LNCAP (cell line): Measurements from ENCODE around the gene MED10.

Experiments
- TF ChIP-seq, protein P1 (sequence below): fragments of 450-650 bp; IDR thresholded peaks from 2 replicates; pipeline ENCODE4 v1.5.1; 2017; ENCODE audit warnings: mild to moderate bottlenecking

Gene MED10

DNA sequence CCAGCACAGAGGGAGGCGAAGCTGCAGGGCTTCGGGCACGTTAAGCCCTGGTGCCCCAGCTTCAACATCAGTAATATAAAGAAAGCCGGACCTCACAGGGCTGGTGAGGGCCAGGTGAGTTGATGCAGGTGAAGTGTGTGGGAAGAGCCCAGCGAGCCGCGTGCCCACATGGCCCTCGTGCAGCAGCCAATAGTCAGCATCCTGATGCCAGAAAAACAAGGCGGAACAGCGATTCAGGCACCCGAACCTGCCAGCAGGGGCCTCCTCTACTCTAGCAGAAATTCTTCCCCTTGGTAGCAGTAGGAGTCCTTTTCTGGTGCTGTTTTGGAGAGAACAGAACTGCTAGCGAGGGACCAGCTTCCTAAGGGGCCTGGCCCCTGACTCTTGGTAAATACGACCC is 7.8 kb downstream of the MED10 start:
- TF ChIP-seq, protein P1, sequence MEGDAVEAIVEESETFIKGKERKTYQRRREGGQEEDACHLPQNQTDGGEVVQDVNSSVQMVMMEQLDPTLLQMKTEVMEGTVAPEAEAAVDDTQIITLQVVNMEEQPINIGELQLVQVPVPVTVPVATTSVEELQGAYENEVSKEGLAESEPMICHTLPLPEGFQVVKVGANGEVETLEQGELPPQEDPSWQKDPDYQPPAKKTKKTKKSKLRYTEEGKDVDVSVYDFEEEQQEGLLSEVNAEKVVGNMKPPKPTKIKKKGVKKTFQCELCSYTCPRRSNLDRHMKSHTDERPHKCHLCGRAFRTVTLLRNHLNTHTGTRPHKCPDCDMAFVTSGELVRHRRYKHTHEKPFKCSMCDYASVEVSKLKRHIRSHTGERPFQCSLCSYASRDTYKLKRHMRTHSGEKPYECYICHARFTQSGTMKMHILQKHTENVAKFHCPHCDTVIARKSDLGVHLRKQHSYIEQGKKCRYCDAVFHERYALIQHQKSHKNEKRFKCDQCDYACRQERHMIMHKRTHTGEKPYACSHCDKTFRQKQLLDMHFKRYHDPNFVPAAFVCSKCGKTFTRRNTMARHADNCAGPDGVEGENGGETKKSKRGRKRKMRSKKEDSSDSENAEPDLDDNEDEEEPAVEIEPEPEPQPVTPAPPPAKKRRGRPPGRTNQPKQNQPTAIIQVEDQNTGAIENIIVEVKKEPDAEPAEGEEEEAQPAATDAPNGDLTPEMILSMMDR: no peak

DNA sequence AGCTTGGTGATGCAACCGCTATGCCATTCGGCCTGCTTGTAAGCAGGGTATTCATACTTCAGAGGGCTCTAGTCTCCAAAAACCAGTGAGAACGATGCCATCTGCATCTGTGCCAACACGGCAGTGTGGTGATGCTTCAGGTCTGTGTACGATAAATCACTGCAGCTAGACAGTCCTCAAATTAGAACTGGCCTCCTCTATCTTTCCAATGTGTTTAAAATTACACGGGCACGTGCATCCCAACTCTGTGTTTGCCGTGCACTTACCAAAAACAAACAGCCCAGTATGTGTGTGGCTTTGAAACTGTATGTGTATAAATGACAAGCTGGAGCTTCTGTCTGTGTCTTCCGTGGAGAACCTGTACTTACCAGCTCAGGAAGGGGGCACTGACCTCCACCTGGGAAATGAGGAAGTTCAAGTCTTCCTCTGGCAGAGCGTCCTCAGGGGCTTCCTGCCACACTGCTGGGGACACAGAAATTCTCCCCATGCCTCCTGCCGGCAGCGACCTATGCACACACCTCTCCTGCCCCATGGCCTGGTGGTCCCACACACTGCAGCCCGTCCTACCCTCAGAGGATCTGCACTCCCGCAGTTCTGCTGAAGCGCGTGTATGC is 12.3 kb downstream of the MED10 start:
- TF ChIP-seq, protein P1: no peak

DNA sequence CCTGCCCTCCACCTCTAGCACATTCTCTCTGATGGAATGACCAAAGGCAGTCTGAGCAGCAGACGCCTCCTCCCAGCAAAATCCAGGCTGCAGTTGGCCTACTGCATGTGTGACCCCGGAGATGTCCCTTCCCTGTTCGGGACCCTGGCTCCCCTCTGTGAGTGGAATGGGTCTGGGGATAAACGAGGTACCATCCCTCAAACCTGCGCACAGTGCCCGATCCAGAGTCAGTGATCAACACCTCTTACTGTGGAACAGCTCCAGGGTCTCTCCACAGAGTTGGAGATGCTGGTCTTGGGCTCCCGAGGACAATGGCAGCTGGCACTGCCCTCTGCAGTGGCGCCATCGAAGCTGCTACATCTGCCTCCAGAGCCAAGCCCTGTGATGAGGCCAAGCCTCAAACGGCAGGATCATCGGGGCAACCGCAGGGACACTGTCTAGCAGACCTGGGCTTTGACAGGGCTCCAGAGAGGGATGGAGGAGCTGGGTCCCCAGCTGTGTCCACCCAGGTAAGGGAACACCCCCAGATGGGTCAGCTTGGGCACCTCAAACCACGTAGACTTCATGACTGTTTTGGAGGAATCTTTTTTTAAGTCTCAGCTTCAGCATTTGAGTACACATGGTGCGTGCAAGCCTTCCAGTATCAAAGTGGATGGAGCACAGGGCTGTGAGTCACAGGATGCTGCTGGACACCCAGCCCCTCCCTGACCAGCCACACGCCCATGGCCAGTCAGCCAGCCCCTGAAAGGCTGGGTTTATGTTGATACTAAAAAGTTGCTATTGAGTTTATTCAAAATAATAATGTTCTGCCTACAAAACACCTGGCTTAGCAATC is 13.0 kb downstream of the MED10 start:
- TF ChIP-seq, protein P1: no peak

DNA sequence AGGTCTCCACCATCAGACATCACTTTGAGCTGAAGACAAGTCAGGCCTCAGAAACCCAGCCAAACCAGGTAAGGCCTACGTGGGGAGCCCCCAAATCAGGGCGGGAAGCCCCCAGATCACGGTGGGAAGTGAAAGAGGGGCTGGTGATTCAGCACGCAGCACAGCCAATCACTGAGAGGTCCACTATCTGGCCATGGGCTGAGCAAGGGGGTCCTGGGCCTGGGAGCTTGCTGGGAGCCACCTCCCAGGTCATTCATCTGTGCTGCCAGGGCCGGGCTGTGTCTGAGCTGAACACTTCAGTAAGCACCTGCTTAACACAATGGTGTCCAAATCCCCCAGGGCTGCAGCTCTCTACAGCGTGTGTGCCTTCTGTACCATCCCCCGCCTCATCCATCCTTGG is 15.5 kb downstream of the MED10 start:
- TF ChIP-seq, protein P1: no peak

DNA sequence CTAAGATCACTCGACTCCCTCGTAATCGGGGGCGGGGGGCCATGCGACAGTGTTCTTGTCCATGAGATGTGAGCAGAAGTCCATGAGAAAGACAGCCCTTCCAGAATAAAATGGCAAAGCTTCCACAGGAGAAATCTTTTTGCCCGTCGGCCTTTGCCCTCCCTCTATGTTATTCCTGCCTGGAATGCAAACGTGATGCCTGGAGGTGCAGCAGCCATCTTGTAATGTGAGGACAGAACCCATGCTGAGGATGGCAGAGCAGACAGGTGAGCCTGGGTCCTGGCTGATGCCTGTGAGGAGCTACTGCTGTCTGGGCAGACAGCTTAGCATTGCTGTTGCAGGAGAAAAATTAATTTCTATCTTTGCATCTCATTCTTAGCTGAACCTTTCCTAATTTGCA is 17.2 kb downstream of the MED10 start:
- TF ChIP-seq, protein P1: no peak

DNA sequence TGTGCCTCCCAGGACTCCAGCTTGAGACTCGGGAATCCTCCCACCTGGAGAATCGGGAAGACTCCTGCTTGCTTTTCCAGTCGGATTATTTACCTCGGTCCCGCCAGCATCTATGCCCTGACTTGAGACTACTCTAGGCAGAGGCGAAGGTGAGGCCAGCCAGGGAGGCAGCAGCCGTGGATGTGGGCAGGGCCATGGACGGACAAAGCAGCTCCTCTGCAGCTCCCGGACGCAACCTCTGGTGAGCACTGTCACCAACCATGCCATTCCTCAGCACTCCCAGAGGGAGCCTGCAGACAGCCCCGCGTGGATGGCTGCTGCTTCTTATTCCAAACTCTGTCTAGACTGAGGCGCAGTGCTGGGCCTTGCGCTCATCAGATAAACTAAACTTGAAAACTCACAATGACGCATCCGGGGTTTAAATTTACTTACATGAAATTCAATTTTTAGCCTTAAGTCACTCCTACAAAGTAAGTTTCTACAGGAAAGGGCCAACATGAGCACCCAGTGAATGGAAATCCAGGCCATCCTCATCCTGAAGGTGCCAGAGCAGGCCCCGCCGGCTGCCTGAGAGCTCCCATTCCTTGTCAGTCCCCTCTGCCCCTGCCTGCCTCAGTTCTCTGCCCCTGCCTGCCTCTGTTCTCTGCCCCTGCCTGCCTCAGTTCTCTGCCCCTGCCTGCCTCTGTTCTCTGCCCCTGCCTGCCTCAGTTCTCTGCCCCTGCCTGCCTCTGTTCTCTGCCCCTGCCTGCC is 17.8 kb downstream of the MED10 start:
- TF ChIP-seq, protein P1: no peak

DNA sequence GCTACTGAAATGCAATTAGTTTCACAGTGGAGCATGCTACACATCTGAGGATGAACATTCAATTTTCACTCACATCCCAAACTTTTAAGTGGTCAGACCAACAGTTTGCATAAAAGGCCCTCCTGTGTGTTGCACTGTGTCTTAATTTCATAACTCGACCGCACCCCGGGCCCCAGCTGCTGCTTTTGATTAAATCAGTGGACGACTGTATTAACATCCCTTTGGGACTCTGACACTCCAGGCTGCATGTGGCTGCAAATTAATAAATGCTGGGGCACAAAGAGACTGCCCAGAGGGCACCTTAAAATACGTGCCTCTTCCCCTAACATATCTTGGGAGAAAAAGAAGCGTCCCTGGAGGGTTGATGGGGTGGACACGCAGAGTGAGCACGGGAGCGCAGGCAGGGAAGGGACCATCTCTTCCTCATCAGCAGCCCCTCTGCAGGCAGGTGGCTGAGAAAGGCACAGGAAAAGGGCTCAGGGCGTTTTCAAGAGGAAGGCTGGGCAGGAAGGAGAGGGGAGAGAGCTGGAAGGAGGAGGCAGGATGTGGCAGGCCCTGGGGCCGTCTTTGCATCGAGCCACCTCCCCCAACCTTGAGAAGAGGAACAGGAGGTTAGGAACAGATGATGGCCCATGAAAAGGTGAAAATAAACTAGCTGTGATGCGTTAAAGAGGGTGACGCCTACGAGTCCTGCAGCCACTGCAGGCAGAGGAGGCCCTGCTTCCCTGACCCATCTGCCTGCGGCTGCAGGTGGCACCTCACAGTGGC is 18.6 kb downstream of the MED10 start:
- TF ChIP-seq, protein P1: no peak
